Osteoblast (primary cell): Measurements from ENCODE around the gene RAD51B. TPM values are rescaled to one million over a fixed set of nuclear protein-coding genes. Genes with fewer than 3 reads are reported as not detected.

Experiments used
- DNase-seq: peaks from one replicate; pipeline ENCODE4 v3.0.0; 2011; ENCODE audit warnings: low spot score, mixed read lengths; ENCODE audit not compliant: insufficient read length; ENCODE audit errors: missing footprints
- H2AFZ ChIP-seq: 2 replicates; pipeline ENCODE4 v1.6.0; 2011; ENCODE audit warnings: mild to moderate bottlenecking, low read length
- H3K27ac ChIP-seq: 2 replicates; pipeline ENCODE4 v1.5.1; 2011; ENCODE audit warnings: mild to moderate bottlenecking, low read depth, low read length, moderate library complexity
- H3K27me3 ChIP-seq: 2 replicates; pipeline ENCODE4 v1.6.0; 2012; ENCODE audit warnings: mild to moderate bottlenecking, control low read depth, inconsistent platforms, low read length, moderate library complexity; ENCODE audit not compliant: insufficient read depth
- H3K36me3 ChIP-seq: 2 replicates; pipeline ENCODE4 v1.5.1; 2011; ENCODE audit warnings: mild to moderate bottlenecking, low read length, control low read depth, moderate library complexity; ENCODE audit not compliant: insufficient read depth
- H3K4me1 ChIP-seq: 2 replicates; pipeline ENCODE4 v1.5.1; 2011; ENCODE audit warnings: mild to moderate bottlenecking, low read length, control low read depth, moderate library complexity; ENCODE audit not compliant: insufficient read depth
- H3K4me2 ChIP-seq: 2 replicates; pipeline ENCODE4 v1.6.0; 2011; ENCODE audit warnings: mild to moderate bottlenecking, low read length; ENCODE audit not compliant: insufficient read depth
- H3K4me3 ChIP-seq: fragments of 200-600 bp; sonication (generic); 3 replicates; pipeline ENCODE4 v1.5.1; 2012; ENCODE audit warnings: mild to moderate bottlenecking, low read length, inconsistent platforms; ENCODE audit not compliant: insufficient read depth
- H3K79me2 ChIP-seq: 2 replicates; pipeline ENCODE4 v1.6.0; 2012; ENCODE audit warnings: mild to moderate bottlenecking, low read length, control low read depth, inconsistent platforms; ENCODE audit not compliant: insufficient read depth
- H3K9me3 ChIP-seq: 2 replicates; pipeline ENCODE4 v1.5.1; 2011; ENCODE audit warnings: low read depth, low read length, control low read depth
- H4K20me1 ChIP-seq: 2 replicates; pipeline ENCODE4 v1.6.0; 2012; ENCODE audit warnings: mild to moderate bottlenecking, low read length, control low read depth; ENCODE audit not compliant: insufficient read depth
- total RNA-seq: library from RNA; depleted of rRNA; stranded (reverse); fragments of >200 nt; gene quantifications from 2 replicates; pipeline ENCODE4 v1.2.3, GENCODE V29; 2012
- TF ChIP-seq, protein P1 (sequence below): IDR thresholded peaks from 2 replicates; pipeline ENCODE4 v1.5.1; 2011; ENCODE audit warnings: mild to moderate bottlenecking, low read depth, low read length, moderate library complexity; ENCODE audit errors: extremely low read depth

RAD51B gene
- total RNA-seq, 1 donor = 13.8 TPM

DNA sequence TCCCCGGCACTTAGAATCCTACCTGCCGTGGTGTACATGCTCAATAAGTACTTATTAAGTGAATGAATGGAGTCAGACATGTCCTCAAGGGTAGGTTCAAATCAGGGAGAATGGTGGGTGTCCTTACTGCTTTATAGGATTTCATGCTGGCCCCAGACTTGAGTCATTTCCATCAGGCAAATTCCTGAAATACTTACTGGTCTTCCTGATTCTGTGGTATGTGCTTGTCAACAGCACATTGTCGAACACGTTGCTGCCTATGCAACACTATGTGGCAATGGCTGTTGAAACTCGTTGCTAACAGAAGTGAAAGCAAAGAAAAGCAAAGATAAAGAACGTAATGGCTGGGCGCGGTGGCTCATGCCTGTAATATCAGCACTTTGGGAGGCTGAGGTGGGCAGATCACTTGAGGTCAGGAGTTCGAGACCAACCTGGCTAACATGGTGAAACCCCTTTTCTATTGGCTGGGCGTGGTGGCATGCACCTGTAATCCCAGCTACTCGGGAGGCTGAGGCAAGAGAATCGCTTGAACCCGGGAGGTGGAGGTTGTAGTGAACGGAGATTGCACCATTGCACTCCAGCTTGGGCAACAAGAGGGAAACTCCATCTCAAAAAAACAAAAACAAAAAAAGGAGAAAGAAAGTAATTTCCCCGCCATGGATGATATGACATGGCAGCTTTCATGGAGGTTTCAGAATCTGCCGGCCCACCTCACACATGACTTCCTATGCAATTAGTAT, 758.4 kb downstream of the RAD51B start:
- peak overlapping the region; percentile 3 for H3K4me3 ChIP-seq
- no peaks in the 10 kb centered on the region for H3K79me2 ChIP-seq
- peak overlapping the region; percentile 34 for H3K4me2 ChIP-seq
- H3K27me3 ChIP-seq = no peaks in the 10 kb centered on the region
- H2AFZ ChIP-seq = peak overlapping the region; percentile 30
- TF ChIP-seq, protein P1, sequence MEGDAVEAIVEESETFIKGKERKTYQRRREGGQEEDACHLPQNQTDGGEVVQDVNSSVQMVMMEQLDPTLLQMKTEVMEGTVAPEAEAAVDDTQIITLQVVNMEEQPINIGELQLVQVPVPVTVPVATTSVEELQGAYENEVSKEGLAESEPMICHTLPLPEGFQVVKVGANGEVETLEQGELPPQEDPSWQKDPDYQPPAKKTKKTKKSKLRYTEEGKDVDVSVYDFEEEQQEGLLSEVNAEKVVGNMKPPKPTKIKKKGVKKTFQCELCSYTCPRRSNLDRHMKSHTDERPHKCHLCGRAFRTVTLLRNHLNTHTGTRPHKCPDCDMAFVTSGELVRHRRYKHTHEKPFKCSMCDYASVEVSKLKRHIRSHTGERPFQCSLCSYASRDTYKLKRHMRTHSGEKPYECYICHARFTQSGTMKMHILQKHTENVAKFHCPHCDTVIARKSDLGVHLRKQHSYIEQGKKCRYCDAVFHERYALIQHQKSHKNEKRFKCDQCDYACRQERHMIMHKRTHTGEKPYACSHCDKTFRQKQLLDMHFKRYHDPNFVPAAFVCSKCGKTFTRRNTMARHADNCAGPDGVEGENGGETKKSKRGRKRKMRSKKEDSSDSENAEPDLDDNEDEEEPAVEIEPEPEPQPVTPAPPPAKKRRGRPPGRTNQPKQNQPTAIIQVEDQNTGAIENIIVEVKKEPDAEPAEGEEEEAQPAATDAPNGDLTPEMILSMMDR = no peak
- no peaks in the 10 kb centered on the region for H4K20me1 ChIP-seq
- H3K36me3 ChIP-seq = no peaks in the 10 kb centered on the region
- peak overlapping the region; percentile 90 for H3K27ac ChIP-seq
- H3K9me3 ChIP-seq = no peaks in the 10 kb centered on the region
- H3K4me1 ChIP-seq = peaks cover 40% of the 10 kb centered on the region
- peak; percentile 94 for DNase-seq

DNA sequence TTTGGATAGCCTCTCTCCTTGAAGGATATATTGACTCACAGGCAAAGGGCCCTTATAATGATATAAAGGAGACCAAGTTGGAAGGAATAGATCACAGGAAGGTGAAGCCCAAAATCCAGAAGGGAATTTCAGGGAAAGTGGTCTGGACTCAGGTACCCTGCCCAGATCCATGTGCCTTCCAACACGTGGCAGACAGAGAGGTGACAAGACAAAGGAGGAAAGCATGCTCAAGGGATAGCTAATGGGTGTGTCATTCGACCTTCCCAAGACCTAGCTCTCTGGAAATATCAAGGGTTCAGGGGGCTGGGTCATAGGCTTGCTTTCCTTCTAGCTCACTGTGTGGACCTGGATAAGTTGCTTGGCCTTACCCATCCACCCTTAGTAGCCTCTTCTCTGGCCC, 759.0 kb downstream of the RAD51B start:
- H3K4me2 ChIP-seq = no peak overlapping the region
- H2AFZ ChIP-seq = no peak overlapping the region
- H3K36me3 ChIP-seq = no peaks in the 10 kb centered on the region
- peaks cover 40% of the 10 kb centered on the region for H3K4me1 ChIP-seq
- H3K9me3 ChIP-seq = no peaks in the 10 kb centered on the region
- no peak overlapping the region for H3K4me3 ChIP-seq
- H4K20me1 ChIP-seq = no peaks in the 10 kb centered on the region
- H3K79me2 ChIP-seq = no peaks in the 10 kb centered on the region
- DNase-seq = no peak
- no peaks in the 10 kb centered on the region for H3K27me3 ChIP-seq
- peak overlapping the region; percentile 90 for H3K27ac ChIP-seq
- TF ChIP-seq, protein P1 = no peak

DNA sequence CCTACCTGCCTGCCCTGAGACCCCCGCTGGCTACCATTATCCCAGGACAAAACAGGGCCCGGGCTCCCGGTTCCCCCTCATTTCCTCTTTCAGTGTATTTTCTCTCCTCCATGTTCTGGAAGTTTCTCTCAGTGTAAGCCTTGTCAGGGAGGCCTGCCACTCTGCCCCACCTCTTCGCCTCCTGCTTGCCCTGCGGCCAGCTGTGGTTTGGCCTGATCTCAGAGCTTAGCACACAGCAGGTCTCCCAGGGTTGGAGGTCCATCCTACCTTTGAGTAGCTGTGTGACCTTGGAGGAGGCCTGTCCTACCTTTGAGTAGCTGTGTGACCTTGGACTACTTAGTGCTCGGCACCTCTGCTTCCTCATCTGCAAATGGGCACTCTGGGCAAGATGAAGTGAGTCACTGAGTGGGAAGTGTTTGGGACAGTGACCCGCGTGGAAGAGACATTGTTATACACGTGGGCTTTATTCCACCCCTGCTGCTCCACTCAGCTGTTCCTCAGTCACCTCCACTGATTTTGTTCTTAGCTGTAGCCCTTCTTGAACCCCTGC, 760.6 kb downstream of the RAD51B start:
- Histone ChIP-seq H3K4me3 (no peak overlapping the region), H3K4me1 (peaks cover 36% of the 10 kb centered on the region), H3K9me3 (no peaks in the 10 kb centered on the region), H3K36me3 (no peaks in the 10 kb centered on the region), H3K27me3 (no peaks in the 10 kb centered on the region), H3K4me2 (no peak overlapping the region), H4K20me1 (no peaks in the 10 kb centered on the region), H2AFZ (no peak overlapping the region), H3K79me2 (no peaks in the 10 kb centered on the region), H3K27ac (no peak overlapping the region)
- TF ChIP-seq, protein P1 = no peak
- no peak for DNase-seq

DNA sequence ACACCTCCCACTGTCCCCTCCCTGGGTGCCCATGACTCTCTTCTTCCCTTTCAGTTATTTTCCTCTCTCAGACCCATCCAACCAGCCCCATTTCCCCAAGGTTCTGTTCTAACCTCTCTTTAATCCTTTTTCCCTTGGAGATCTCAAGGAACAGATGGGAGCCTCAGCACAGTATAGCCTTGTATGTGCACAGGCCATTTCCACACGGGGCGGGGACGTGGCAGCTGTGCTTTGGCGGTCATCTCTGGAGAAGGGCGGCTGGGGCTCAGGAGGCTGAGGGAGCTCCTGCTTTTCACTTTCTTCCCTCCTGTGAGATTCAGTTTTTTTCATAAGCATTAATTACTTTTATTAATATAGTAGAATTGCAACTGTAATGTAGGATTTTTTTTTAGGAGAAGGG, 761.1 kb downstream of the RAD51B start:
- Histone ChIP-seq H2AFZ (no peak overlapping the region), H3K4me2 (no peak overlapping the region), H4K20me1 (no peaks in the 10 kb centered on the region), H3K9me3 (no peaks in the 10 kb centered on the region), H3K27me3 (no peaks in the 10 kb centered on the region), H3K4me1 (peaks cover 33% of the 10 kb centered on the region), H3K4me3 (no peak overlapping the region), H3K79me2 (no peaks in the 10 kb centered on the region), H3K36me3 (no peaks in the 10 kb centered on the region), H3K27ac (no peak overlapping the region)
- no peak for DNase-seq
- TF ChIP-seq, protein P1 = no peak
